CD4-positive, alpha-beta T cell treated with Interleukin-17A for 1 hour (primary cell): ENCODE measurements around the gene C19orf38.
"Not testable (repeated sequence)": the region's sequence is repeated elsewhere in the genome, so short reads cannot be mapped to it uniquely, and the experiment has no call there.

Experiments used
- DNase-seq: peaks from one replicate; pipeline ENCODE4 v3.0.0-alpha.2; 2020

Gene C19orf38

DNA sequence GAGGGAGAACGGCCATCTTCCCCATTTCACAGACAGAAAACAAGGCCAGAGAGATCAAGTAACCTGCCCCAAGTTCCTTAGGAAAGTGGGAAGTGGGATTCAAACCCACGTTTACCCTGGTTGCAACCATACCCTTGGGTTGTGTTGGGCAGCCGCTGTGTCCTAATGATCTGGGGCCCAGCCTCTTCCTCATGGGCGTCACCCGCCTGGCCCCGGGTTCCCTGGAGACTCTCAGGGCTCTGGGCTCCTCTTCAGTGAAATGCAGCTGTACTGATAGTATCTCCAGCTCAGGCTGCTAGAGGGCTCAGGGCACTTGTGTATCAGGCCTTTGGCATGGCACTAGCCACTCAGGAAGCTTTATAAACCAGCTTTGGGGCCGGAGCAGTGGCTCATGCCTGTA, 22.0 kb upstream of the C19orf38 start:
- no peak for DNase-seq

DNA sequence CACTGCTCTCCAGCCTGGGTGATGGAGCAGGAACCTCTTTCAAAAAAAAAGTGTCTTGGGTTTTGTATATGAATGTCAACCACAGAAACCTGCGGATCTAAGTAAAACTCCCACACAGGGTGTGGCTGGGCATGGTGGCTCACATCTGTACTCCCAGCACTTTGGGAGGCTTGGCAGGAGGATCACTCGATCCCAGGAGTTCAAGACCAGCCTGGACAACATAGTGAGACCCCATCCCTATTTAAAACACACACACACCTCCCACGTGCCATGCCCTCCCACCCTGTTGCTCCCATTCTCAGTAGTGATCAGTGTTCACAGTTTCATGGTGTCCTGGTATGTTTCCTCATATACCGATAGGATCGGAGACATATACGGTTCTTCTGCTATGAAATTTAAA, 21.4 kb upstream of the C19orf38 start:
- DNase-seq: no peak

DNA sequence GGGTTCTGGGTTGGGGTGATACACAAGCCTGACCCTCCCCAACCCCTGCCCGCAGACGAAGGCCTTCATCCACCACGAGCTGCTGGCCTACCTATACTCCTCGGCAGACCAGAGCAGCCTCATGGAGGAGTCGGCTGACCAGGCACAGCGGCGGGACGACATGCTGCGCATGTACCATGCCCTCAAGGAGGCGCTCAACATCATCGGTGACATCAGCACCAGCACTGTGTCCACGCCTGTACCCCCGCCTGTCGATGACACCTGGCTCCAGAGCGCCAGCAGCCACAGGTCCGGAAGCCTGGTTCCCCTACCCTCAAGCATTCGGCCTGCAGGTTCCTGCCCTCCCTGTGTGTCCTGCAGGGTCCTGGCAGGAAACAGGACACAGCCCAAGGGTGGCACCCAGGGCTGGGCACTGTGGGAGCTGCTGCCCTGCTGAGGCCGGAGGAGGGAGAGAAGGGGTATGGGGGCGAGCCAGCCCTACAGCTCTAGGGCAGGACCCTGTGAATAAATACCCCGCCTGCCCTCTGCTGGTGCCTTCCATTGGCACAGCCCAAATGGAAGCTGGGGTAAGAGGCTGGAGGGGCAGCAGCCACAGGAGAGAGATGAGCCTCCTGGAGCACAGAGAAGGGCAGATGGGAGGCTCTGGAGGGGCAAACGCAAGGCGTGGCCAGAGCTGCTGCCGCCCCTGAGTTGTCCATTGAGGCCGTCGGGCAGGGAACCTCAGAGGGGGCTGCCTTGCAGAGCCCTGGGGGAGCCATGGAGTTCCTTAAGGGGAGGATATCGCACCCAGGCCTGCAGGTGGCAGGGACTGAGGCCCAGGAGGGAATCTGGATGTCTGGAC, 19.0 kb upstream of the C19orf38 start:
- DNase-seq: no peak

DNA sequence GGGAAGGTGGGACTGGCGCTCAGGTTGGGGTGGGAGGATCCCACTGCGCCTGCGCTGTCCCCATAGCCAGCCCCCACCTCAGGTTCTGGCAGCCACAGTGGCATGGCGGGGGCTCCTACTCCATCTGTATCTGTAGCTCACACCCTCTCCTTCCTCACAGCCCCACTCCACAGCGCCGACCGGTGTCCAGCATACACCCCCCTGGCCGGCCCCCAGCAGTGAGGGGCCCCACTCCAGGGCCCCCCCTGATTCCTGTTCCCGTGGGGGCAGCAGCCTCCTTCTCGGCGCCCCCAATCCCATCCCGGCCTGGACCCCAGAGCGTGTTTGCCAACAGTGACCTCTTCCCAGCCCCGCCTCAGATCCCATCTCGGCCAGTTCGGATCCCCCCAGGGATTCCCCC, 18.2 kb upstream of the C19orf38 start:
- no peak for DNase-seq

DNA sequence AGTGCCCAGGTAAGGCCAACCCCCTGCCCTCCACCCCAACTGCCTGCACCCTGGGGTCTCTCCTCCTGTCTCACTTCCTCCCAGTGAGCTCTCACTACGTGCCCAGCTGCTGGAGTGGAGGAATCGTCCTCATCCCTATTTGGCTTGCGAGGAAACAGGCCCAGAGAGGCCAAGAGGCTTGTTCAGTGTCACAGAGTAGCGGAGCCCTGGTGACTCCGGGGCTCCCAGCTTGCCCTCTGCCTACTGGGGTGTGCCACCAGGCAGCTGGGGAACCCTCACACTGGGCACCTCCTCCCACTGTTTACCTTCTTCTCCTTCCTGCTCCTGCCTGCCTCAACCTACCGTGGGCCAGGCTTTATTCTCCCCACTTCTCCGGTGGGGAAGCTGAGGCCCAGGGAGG, 17.8 kb upstream of the C19orf38 start:
- DNase-seq: no peak

DNA sequence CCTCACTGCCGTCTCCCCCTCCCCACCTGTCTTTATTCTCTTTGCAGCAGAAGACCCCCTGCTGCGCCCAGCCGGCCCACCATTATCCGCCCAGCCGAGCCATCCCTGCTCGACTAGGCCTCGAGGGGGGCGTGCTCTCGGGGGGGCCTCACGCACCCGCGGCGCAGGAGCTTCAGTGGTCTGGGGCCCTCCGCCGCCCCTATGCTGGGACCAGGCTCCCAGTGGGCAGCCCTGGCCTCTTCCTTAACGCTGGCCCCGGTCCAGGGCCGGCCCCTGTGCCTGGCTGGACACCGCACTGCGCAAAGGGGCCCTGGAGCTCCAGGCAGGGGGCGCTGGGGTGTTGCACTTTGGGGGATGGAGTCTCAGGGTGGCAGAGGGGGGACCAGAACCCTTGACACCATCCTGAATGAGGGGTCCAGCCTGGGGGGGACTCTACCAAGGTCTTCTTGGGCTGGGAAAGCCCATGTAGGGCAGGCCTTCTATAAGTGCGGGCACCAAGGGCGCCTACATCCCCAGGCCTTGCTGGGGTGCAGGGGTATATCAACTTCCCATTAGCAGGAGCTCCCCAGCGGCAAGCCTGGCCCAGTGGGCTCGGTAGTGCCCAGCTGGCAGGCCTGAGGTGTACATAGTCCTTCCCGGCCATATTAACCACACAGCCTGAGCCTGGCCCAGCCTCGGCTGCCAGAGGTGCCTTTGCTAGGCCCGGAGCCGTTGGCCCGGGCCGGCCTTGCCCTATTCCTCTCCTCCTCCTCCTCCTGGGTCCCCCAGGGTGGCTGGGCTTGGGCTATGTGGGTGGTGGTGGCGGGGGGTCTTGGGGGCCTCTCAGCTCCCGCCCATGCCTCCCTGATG, 17.1 kb upstream of the C19orf38 start:
- no peak for DNase-seq

DNA sequence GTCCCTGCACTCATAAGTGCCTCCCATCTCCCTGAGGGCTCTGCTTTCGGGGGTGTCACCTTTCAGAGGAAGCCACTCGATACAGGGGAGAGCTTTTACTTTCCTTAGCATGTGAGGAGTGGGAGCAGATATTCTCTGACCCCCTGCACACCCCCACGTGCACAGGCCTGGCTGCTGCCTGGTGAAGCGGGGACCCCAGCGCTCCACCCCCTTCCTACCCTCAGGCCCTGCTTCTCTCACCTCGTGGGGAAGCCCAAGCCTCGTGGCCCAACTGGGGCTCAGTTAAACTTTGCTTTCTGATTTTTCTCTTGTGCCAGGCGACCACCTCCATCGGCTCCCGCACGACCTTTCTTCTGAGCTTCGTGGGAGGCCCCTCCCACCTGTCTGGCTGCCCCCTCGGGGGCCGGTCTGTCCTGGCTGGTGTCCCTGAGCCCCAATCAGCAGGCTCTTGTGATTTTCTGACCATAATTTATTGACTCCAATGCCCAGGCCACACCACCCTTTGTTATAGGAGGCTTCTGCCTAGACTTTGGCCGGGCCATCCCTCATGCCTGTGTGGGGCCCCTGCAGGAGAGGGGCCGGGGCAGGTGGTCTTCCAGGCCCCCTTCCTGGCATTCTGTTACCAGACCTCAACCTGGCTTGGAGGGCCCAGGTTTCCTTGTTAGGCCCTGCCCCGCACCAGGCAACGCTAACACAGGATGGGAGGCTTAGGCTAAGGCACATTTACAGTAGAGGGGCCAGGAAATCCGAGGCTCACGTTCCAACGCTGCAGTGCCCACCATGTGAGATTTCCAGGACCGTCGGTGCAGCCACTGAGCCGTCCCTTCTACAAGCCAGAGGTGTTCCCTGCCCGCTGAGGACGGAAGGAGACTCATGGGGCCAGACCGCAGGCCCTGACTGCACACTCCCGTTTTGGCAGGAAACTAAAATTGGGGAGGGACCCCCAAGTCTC, 16.0 kb upstream of the C19orf38 start:
- DNase-seq: no peak

DNA sequence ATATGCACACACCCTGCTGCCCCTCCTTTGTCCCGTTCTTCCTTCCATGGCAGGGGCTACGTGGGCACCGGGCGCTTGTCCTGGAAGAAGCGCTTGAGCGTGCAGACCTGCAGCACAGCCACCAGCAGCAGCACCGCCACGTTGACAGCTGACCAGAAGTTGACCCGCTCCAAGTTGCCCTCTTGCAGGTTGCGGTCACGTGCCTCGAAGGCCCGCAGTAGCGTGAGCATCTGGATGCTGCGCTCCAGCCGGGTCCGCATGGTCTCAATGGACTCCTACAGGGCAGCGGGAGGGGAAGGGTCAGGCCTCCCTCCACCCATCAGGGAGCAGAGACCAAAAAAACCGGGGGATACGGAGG, 15.3 kb upstream of the C19orf38 start:
- DNase-seq: no peak

DNA sequence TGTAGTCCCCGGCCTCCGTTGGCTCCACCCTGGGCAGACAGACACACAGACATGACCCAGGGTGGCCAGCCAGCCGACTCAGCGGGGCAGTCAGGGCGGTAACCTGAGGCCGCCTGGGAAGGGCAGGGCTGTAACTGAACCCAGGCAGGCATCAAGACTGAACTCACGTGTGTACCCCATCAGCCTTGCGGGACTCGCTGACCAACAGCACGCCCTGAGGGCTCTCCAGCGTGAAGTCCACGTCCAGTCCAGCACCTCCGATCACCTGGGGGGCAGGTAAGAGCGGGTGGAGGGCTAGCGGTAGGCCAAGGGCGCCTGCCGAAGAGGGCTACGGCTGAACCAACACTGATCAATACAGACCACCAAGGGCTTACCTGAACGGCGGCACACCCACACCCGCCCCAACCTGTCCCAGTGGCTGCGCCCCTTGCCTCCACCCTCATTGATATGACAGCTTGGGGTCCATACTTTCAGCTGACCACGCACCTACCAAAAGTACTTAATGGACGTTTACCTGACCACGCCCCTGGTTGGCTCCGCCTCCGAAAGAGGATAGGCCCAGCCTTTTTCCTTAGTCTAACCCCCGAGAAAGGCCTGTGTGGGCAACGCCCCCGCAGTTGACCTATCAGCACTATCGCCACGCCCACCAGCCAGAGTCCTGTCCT, 13.0 kb upstream of the C19orf38 start:
- no peak for DNase-seq

DNA sequence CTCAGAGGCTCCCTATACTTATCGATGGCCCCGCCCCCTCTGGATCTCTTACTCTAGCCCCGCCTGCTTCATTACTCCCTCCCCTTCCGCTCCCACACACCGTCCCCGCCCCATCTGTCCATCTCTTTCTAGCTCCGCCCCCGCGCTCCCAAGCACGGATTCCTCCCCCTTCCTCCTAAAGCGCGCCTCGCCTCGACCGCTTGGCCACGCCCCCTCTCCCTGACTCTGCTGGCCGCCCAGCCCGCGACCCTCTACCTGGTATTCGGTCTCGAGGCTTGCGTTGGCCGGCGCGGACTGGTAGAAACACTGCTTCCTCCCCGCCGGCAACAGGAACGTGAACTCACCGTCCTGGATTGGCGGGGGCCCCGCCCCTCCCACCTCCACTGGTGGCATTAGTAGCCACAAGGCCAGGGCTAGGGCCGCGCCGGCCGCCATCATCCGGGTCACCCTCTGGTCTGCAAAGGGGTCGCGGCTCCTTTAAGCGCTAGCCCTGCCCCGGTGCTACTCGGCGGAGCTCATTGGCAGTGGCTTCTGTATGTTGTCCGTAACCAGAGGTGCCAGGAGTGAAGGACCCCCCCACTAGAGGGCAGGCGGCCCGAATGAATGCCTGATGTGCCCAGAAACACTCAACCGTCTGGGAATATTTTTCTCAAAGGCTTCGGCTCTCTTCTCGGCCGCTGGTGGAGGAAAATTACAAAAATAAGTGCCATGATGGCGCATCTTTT, 12.3 kb upstream of the C19orf38 start, which contains the start of gene TMED1:
TMED1 (minus strand) TSS at position 459 of the 725 bp plus-strand sequence; CDS start at position 438, 21 bp downstream.
- DNase-seq: peak; percentile 98

DNA sequence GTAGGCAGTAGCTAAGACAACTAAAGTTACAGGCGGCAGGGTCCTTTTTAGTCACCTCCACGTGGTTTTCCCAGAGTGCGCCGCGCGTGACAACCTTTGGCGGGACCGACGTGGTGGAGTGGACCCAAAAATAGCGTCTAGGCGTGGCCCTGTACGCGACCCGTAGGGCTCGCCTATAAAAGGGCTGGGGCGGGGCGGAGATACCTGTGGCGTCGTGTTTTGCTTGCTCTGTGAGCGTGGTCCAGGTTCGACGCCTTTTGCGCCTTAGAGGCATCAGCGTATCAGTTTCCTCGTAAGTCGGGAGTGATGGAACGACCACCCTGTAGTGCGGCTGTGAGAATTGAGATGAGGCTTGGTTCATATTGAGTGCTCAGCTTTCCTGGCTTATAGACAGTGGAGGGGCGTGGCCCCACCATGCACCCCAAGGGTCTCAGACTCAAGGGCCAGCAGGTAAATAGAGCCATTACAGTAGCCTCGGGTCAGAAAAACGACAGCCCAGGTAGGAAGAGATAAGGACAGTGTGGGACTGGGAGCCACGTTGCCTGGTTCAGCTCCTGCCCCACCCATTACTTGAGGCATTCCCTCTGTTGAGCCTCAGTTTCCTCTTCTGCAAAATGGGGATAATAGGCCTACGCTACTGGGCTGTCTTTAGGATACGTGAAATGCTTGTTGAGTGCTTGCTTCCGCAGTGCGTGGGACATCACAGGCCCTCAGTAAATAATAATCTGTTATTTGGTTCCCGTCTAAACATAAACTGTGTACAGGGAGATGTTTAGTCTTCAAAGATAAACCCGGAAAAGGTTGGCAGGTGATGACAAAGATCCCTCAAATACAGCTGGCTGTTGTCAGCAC, 11.5 kb upstream of the C19orf38 start:
- DNase-seq: peak; percentile 91

DNA sequence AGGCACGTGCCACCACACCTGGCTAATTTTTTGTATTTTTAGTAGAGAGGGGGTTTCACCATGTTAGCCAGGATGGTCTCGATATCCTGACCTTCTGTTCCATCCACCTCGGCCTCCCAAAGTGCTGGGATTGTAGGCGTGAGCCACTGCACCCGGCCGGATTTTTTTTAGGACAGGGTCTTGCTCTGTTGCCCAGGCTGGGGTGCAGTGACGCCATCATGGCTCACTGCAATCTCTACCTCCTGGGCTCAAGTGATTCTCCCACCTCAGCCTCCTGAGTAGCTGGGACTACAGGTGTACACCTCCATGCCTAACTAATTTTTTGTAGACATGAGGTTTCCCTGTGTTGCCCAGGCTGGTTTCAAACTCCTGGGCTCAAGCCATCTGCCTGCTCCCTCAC, 10.6 kb upstream of the C19orf38 start:
- DNase-seq: not testable (repeated sequence)

DNA sequence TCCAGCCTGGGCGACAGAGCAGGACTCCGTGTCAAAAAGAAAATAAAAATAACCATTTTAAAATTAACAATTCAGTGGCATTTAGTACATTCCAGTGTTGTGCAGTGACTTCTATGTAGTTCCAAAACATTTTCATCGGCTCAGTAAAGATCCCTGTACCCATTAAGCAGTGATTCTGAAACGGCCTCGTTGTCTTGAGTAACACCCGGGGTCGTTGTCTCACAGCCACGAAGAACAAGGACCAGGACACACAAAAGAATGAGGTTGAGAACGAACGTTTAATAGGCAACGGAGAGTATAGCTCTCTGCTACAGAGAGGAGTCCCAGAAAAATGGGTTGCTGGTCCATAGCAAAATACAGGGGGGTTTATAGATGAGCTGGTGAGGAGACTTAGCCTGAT, 9.8 kb upstream of the C19orf38 start:
- DNase-seq: no peak

DNA sequence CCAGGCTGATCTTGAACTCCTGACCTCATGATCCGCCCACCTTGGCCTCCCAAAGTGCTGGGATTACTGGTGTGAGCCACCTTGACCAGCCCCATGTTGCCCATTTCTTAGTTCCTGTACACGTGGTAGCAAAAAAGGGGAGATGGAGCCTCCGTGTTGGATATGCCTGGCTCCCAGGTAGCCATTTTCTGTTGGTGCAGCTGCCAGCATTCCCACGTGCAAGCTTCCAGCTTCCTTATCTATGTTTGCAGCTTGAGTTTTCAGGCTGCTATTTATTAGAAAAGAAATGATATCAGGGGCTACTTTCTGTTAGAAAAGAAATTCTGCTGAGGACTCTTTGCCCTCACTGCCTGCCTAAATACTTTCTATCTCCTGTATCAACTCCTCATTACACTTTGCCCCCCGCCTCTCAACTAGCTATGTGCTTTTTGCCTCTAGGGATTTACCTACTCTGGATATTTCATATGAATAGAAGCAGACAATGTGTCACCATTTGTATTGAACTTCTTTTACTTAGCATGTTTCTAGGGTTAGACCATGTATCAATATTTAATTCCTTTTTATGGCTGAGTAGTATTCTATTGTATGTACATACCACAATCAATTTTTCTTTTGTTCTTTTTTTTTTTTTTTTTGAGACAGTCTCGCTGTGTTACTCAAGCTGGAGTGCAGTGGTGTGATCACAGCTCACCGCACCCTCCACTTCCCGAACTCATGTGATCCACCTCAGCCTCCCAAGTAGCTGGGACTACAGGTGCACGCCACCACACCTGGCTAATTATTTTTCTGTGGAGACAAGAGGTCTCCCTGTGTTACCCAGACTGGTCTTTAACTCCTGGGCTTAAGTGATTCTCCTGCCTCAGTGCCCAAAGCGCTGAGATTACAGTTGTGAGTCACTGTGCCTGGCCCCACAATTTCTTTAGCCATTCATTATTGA, 8.8 kb upstream of the C19orf38 start:
- DNase-seq: no peak

DNA sequence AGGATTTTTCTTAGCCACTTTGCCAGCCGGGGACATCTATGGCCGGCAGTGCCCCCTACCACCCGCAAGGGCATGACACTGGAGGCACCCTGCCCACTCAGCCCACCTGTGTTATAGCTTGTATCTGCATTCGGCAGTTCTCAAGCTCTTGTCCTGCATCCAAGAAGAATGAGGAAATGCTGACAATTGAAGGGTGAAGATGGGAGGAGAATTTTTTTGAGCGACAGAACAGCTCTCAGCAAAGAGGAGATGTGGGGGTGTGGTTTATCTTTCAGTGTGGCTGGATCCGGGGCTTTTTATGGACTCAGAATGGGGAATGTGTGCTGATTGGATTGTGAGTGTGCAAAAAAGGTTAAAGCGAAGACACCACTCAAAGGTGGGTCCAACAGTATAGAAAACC, 5.4 kb upstream of the C19orf38 start:
- DNase-seq: no peak

DNA sequence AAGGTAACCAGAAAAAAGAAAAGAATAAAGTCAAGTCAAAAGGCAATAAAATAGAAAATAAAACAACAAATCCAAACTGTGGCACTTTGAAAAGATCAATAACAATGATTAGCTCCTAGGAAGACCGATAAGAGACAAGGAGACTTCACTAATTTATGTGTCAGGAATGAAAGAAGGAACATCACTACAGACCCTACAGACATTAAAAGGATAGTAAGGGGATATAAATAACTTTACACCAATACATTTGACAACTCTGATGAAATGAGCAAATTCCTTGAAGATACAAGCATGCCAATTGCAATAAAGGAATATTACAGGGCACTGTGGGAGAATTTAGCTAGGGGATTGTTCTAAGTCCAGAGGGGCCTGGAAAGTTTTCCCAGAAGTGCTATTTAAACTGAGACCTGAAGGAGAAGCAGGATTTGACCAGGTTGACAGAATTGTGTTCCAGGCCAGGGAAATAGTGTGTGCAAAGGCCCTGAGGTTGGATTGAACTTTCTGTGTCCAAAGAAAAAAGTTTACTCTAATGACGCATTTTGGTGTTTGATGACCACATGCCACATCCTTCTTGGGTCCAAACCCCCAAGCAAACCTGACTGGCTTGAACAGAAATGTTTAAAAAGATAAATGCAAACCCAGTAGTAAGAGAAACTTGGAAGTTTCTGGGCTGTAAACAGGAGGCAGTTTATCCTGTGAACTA, 1.6 kb upstream of the C19orf38 start:
- DNase-seq: no peak

DNA sequence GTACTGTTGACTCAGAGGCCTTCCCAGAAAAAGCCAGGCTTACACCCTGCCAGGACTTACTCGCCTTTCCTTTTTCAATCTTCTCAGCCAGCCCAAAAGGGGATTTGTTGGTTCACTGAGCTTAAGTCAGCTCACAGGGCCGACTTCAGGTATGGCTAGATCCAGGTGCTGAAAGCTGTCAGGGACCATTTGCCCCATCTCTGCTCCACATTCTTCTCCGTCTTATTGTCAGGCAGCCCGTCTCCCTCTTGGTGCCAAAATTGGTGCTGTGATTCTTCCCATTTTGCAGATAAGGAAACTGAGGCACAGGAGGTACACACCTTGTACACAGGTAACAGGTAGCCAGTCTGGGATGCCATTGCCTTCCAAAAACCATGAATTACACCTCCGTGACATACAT, 2.4 kb downstream of the C19orf38 start:
- DNase-seq: no peak

DNA sequence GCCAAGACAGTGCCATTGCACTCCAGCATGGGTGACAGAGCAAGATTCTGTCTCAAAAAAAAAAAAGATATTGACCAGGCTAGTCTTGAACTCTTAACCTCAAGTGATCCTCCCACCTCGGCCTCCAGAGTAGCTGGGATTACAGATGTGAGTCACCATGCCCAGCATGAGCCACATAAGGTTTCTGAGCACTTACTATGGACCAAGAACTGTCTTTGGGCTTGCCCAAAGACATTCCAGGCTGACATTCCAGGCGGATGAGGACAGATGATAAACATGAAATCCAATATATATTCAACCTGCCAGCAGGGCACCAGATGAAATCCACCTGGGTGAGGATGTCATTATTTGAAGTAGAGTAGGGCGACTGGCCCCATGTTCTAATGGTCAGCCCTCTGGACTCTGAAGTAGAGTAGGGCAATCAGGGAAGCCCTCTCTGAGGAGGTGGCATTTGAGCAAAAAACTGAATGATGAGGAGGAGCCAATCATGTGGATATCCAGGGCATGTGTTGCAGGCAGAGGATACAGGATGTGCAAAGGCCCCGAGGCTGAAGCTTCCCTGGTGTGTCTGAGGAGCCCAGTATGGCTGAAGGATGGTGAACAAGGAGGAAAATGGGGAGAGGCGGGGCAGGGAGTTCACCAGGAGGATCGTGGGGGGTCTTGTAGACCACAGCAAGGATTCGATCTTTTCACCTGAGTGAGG, 4.0 kb downstream of the C19orf38 start:
- DNase-seq: no peak
